Uterus (tissue), 2 donors: ENCODE measurements around the gene NID2.

Experiments
- POLR2A ChIP-seq, 2 donors: fragments of 450-650 bp; IDR thresholded peaks; one replicate each; pipeline ENCODE4 v1.6.1; 2016; ENCODE audit warnings: antibody characterized with exemption in 2 of 2, mild to moderate bottlenecking in 1 of 2, moderate library complexity in 1 of 2
- TF ChIP-seq, protein P1 (sequence below), 4 experiments: fragments of 200-600 bp in 2 of 4; fragments of 450-650 bp in 2 of 4; sonication (generic) in 2 of 4; IDR thresholded peaks; one replicate each; pipeline ENCODE4 v1.5.1; 2016 to 2019; ENCODE audit warnings: antibody characterized with exemption in 4 of 4, mild to moderate bottlenecking in 2 of 4, moderate library complexity in 1 of 4

DNA sequence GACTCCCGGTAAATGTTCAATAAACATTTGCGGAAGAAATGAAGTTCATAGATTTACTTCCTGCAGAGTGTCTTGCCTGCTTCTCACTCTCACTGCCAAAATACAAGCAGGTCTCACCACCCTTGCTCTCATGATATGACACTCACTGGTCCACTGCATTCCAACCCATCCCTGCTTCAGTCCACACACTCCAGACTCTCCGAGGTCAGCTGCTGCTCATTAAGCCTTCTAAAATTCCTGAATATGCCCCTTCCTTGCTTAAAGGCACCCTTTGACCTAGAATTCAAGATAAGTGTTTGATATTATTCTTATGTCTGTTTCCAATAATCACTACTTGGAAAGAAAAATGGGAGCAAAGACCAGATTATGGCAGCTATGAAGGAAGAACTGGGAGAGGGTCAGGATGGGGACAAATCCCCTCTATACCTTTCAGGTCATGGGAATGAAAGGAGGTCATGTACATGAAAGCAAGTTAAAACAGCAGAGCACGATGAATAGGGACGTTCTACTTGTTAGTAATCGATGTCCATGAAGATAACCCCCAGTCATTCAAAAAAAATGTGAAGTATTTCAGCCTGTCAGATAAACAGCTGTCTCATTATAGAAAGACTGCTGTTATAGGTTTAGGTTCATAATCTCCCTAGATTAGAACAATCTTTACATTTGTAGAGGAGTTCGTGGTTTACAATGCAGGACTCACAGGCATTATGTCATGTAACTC, 10.5 kb upstream of the NID2 start:
- TF ChIP-seq, protein P1, sequence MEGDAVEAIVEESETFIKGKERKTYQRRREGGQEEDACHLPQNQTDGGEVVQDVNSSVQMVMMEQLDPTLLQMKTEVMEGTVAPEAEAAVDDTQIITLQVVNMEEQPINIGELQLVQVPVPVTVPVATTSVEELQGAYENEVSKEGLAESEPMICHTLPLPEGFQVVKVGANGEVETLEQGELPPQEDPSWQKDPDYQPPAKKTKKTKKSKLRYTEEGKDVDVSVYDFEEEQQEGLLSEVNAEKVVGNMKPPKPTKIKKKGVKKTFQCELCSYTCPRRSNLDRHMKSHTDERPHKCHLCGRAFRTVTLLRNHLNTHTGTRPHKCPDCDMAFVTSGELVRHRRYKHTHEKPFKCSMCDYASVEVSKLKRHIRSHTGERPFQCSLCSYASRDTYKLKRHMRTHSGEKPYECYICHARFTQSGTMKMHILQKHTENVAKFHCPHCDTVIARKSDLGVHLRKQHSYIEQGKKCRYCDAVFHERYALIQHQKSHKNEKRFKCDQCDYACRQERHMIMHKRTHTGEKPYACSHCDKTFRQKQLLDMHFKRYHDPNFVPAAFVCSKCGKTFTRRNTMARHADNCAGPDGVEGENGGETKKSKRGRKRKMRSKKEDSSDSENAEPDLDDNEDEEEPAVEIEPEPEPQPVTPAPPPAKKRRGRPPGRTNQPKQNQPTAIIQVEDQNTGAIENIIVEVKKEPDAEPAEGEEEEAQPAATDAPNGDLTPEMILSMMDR (IDR thresholded peaks at IDR 0.05) = no peak
- TF ChIP-seq POLR2A (IDR thresholded peaks at IDR 0.05) = no peak
